HG02763 (cell line): Measurements from ENCODE around the gene SCRN1.
"Not testable (repeated sequence)": the region's sequence is repeated elsewhere in the genome, so short reads cannot be mapped to it uniquely, and the experiment has no call there.

Source experiments
- ATAC-seq: cut with Tn5 transposase; IDR thresholded peaks from one replicate; pipeline ENCODE4 v1.9.1; 2021; ENCODE audit warnings: mild to moderate bottlenecking, moderate library complexity; ENCODE audit not compliant: unreplicated experiment

Gene SCRN1

DNA sequence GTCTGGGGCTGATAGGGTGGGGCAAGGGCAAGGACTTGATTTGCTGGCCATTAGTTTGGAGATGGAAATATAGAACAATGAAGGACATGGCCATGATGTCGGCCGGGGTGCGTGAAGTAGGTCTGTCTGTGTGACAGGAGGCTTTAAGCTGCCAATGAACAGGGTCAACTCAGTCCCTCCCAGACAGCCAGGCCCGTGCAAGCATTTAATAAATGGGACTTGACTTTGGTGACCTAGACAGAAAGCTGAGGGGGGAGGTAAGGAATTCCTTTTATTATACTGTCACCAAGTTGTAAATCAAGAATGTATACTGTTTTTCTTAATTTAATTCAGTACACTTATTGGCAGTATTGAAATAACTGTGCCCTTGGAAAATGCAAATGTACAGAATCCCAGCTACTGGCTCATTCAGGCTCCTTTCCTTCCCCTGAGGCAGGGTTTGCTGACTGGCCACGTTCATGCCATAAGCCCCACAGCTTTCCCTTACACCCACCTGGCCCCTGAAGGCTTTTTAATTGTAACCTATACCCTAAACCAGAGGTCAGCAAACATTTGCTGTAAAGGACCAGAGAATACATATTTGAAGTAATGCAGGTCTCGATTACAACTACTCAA lies 96.1 kb downstream of the SCRN1 start:
- ATAC-seq, result no peak

DNA sequence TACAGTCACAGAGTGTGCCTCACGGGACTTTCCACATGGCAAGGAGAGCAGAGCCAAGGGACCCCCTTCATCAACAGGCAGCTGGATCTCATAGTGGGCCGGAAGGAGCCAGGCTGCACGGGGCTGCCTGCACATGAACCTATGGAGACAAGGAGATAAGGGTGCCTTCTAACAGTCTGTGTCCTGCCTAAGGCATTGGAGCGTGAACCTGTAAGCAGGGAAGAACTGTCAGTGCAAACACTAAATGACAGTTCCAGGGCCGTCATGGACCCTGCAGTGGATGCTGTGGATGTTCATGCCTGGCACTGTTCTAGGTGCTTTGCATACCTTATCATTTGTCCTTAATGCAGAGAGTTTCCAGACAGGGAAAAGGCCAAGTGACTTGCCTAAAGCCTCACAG lies 97.4 kb downstream of the SCRN1 start:
- no peak for ATAC-seq

DNA sequence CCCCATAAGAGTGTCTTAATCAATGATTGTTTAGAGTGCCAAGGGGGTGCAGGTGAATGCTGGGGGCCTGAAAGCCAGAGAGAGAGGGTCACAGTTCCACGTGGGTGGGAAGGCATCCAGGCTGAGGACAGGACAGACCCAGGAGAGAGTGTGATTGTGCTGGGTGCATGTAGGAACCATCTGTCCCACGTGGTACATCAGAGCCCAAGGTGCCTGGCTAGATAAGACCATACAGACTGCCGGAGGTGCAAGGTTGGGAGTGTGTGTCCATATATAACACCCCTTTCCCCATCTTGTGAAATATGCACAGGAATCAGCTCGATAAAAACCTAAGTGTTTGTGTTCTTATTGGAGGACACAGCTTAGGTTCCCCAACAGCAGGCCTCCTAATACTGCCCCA lies 97.8 kb downstream of the SCRN1 start:
- no peak for ATAC-seq

DNA sequence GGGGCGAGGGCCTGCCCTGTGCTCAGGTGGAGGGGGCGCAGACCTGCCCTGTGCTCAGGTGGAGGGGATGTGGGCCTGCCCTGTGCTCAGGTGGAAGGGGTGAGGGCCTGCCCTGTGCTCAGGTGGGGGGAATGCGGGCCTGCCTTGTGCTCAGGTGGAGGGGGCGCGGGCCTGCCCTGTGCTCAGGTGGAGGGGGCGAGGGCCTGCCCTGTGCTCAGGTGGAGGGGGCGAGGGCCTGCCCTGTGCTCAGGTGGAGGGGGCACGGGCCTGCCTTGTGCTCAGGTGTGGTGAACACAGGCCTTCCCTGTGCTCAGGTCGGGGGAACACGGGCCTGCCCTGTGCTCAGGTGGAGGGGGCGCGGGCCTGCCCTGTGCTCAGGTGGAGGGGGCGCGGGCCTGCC lies 98.8 kb downstream of the SCRN1 start:
- ATAC-seq, result not testable (repeated sequence)

DNA sequence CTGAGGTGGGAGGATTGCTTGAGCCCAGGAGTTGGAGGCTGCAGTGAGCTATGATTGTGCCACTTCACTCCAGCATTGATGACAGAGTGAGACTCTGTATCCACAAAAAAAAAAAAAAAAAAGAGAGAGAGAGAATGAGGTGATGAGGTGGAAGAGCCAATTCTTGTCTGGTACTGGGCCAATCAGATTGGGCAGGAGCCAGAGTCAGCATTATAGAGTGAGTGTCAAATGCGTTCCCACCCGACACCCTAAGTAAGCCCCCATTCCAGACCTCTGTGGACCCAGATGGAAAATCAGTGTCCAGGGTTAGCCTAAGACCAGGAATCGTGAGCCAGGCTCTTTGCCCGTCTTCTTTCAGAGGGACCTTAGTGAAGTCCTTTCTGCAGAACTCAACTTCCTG lies 99.3 kb downstream of the SCRN1 start:
- ATAC-seq, result no peak

DNA sequence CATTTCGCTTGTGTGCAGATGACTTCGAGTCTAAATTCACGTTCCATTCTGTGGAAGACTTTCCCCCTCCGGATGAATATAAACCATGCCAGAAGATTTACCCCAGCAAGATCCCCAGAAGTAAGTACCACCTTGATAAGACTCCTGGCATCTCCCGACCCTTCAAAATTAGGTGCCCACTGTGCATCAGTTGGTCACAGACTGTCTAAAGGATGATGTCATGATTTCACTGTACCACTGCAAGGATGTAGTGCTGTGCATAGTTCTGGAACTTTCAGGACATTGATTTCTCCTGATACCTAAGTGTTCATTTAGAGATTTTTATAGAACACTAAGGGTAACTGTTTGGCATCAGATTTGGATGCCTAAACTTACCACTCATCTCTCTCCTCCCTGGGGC lies 100.3 kb downstream of the SCRN1 start:
- ATAC-seq, result no peak

DNA sequence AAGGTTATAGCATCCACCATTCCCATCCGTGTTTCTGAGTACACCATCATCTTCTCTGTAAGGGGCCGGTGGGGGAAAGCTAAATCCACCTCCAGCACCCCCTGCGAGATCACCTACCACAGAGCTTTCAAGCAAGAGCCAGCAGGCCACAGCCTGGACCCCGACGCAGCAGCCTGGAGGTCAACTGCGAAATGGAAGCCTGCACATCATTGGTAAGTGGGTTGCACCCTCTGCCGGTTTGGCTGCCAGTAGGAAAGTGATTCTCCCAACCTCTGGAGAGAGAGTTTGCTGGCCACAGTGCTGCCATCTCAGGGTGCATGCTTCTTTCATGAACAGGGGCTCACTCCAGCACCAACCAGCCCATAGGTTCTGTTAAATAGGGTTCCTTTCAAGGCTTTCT lies 101.6 kb downstream of the SCRN1 start:
- no peak for ATAC-seq

DNA sequence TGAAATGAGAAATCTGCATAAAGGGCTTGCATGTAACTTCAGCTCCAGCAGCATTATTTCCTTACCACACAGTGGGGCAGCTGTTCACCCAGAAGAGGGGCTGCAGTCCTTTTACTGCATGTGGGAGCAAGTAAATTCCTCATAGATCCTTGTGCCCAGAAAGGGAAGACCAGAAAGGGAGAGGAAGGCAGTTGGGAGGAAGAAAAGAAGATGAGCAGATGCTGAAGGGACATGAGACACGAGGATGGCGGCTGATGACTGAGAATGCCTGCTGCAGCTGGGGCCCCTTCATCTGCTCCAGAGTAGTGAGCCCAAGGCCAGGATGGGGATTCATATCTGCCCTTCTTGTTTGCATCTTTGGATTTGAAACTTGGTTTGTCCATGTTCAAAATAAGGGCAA lies 102.8 kb downstream of the SCRN1 start:
- ATAC-seq, result no peak

DNA sequence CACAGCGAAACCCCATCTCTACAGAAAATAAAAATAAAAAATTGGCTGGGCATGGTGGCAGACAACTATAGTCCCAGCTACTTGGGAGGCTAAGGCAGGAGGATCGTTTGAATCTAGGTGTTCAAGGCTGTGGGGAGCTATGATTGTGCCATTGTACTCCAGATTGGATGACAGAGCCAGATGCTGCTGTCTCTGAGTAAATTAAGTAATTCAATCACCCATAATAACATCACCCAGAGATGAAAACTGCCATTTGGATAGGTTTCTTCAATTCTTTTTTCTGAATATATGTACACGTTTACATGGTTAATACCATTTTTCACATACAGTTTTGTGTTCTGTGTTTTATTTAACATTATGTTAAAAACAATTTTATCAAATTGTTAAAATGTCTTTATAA lies 104.0 kb downstream of the SCRN1 start:
- ATAC-seq, result no peak

DNA sequence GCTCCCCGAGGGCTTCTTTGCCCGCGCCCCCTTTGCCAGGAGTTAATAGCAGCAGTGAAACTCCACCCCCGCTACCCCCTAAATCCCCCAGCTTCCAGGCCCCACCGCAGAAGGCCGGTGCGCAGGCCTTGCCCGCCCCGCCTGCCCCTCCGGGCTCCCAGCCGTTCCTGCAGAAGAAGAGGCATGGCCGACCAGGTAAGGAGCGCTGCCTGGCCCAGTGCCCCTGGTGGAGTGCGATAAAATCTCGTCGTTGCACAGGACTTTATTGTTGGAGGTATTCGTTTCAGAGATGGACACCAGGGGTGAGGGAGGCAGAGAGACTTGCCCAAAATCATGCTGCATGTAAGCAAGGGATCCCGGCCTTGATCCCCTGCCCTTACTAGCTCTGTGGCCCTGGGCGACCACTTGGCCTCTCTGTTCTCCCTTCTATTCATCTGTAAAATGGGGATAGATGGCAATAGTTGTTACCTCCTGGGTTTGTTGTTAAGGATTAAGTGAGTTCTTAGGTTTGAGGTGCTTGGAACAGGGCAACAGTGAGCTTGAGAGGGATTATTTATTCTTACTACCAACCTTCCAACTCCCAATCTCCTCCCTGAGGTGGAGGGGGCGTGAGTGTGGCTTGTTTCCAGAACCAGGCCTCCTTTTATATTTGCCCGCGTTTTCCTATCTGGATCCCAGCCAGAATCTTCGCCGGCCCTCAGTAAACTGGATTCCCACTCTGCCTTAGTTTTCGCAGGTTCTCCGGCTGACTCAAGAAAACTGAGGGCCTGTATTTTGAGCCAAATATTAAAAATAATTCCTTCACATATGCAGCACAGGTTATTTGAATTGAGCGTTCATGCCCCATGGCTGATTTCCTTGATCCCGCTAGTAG lies 105.0 kb downstream of the SCRN1 start:
- no peak for ATAC-seq

DNA sequence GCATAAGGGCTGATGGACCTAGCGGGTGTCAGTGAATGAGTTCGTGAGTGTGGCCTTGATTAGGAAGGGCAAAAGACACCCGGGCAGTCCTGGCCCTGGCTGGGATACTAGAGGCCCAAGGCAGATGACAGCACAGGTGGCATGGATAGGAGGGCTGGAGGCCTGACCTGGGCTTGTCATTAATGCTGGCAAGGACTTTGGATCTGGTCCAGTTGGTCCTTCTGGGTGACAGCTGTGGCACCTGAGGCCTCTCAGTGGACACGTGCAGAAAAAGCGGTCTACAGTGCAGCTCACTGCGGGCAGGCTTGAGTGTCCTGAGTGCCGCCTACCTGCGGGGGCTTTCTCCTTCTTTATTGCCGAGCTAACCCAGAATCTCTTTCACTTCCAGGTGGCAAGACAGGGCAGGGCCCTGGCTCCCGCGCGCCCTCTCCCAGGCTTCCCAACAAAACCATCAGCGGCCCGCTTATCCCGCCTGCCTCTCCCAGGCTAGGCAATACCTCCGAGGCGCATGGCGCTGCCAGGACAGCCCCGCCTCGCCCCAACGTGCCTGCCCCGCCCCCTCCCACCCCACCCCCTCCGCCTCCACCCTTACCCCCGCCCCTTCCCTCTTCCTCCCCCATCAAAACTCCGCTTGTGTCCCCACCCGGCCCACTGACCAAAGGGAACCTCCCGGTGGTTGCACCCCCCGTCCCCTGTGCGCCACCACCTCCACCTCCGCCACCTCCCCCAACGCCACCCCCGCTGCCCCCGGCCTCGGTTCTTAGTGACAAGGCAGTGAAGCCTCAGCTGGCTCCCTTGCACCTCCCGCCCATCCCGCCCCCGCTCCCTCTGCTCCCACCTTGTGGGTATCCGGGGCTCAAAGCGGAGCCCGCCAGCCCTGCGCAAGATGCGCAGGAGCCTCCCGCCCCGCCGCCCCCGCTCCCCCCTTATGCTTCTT lies 105.9 kb downstream of the SCRN1 start:
- no peak for ATAC-seq

DNA sequence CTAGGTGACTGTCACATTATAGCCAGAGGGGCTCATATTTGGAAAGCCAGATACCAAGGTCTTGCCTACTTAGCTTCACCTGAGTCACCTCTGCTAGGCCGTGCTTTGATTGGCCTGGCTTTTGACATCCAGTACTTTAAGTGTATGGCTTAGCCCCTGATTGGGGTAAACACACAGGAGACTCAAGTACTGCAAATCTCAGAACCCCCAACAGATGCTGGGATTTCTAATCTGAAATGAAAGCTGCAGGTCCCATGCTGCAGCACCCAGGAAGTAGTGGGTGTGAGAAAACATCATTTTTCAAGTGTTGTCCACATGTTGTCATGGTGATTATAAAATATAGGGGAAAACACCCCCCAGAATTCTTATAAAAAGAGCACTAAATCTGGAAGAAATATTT lies 107.1 kb downstream of the SCRN1 start:
- ATAC-seq, result no peak

DNA sequence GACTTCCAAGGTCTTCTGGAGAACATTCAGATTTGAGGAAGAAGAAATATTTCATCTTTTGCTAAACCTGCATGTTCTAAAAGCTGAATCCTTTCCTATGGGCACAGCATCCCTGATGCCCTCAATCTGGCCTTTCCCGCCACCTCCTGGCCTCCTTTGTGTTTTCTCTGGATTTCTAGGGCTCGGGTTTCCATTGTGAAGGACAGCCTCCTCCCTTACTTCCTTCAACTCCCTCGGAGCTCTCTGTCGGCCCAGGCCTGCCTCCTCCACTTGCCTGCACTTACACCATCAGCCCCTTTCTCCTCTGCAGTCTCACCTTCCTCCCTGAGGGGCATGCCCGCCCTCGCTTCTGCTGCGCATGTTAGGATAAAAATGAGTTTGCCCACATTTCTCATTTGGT lies 107.9 kb downstream of the SCRN1 start:
- ATAC-seq, result no peak

DNA sequence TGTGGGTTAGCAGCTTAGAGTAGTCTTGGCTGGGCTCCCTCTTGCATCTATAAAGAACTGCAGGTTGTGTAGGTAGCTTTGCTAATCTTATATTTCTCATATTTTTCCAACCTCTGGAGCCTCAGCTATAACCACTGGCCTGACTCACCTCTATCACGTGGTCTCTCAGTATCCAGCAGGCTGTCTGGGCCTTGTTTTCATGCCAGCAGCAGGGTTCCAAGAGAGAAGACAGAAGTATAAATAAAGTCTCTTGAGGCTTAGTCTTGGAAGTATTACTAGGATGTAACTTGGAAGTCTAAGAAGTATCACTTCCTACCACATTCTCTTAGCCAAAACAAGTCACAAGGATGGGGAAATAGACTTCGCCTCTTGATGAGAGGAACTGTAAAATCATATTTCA lies 110.0 kb downstream of the SCRN1 start:
- ATAC-seq, result no peak

DNA sequence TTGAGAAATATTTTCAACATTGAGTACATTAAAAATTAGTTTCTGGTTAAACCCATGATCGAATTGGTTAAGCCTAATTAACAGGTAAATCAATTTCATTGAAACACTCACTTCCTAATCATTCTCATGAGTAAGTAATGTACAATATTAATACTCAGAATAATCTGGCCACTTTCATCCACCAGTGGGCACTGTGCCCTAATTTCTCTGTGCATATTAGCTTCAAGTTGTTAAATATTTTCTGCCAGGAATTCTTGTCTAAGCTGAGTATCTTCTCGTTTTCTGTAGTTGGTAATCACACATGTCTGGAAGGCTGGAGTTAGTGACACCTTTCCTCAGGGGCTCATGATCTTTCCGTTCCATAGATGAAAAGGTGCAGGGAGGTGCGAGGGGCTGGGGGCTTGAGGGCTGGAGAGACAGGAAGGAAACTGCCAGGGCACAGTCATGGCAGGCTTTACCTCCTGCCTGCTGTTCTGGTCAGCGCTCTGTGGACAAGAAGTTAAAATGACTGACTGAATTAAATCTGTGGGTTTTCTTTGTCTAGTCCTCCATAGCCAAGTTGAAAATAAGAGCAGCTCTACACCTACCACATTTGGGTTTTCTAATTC lies 111.4 kb downstream of the SCRN1 start:
- ATAC-seq, result no peak

DNA sequence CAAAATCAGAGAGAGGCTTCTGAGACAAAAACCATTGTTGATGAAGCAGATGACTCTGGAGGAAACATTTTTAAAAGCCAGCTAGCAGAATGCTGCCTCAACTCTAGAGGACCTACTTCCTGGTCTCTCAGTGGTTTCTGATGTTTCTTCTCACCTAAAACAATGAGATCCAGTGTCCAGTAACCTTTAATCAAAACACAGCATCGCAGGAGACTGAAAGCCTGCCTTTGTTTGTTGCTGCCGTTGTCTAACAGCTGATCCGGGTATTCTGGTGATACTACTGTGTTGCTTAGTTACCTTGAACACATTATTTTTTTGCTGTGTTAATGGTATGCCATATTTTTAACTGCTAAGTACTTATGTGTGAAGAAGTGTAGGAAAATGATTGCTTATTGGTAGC lies 112.4 kb downstream of the SCRN1 start:
- ATAC-seq, result no peak

DNA sequence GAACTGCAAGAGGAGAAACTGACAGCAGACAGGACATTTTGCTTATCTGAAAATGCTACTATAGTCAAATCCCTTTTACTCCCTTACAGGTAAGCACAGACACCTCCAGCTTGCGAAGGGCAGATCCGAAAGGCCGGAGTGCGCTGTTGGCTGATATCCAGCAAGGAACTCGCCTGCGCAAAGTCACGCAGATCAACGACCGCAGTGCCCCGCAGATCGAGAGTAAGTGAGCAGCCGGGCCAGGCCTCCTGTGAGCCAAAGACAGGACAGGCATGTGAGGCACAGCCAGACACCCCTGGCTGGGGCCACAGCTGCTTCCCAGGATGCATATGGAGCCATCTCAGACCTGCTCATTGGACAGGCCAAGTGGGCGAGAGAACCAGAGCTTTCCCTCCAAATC lies 113.9 kb downstream of the SCRN1 start:
- ATAC-seq, result no peak

DNA sequence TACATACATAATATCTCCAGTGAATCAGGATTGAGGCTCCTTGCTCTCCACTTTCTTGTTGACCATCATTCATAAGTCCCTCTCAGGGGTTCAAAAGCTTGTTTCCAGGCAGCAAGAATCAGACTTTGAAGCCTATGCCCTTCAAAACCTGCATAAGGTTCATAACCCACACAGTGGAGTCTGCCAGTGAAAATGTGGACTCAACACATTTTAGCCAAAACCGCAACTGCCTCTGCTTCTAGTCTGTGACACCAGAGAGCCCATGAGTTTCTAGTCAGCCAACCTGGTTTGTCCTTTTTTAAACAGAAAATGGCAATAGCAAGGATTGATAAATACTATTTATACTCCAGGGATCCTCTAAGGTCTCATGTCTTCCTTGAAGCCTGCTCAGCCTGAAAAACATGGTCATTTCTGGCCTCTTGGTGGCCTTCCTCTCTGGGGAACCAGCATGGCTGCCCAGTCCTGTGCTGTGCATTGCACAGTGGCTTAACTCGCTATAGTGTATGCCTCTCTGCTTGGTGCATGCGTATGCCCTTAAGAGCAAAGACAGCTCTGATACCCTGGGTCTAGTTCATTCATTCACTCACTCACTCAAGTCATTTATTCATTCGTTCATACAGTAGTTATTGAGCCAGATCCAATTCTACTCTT lies 115.8 kb downstream of the SCRN1 start:
- ATAC-seq, result no peak

DNA sequence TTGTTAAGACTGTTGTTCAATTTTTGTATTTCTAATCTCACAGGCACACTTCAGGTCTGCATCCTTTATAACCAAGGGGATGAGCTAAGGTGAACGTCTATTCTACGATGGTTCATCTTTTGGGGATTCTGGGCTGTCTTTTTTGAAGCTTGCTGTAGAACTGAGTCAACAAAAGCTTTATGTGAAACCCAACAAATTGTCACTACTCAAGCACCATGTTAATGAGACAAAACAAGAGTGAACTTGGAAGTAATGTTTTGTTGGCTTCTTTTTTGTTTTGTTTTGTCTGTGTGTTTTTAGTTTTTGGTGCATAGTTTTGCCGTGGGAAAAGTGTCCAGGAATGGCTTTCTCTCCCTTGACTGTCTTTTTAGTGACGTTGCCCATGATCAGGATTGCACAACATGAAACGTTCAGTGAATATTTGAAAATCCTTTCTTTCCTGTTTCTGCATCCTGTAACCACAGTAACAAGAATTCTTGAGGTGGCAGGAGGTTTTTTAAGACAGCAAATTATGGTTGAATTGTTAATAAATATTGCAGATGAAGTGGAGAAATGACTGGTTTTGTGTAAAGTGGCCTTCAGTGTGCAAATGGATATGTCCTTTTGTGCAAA lies 117.7 kb downstream of the SCRN1 start:
- ATAC-seq, result no peak
